ENCODE measurements around the gene SLC9A1. TPM values are rescaled to one million over a fixed set of nuclear protein-coding genes. Genes with fewer than 3 reads are reported as not detected.

Gene SLC9A1
- total RNA-seq, 6 donors from 2014 or later, result 18.1 to 51.4 (median 31.5) TPM

DNA sequence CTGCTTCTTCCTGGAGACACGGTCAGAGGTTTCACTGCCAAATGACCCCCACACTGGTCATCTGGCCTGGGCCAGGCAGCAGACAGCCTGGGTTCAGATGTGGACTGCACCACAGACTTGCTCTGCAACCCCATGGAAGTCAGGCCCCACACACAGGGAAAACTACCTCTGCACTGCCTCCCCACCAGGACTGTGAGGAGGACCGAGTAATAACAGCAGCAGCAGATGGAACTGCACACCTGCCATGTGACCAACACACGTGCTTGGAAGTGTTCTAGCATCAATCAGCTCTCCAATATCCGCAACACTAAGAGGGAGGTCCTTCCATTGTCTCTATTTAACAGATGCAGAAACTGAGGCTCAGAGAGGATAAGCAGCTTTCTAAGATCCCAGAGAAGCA lies 51.4 kb downstream of the SLC9A1 start:
- no peaks in the 10 kb centered on the region for H3K27me3 ChIP-seq
- no peaks in the 10 kb centered on the region for H3K9me3 ChIP-seq
- no peak overlapping the region for H3K4me3 ChIP-seq
- peaks cover 0 to 54% (median 37%) of the 10 kb centered on the region in 4 donors for H3K36me3 ChIP-seq
- TF ChIP-seq CTCF (IDR thresholded peaks at IDR 0.05) (no peak), POLR2A (IDR thresholded peaks at IDR 0.05) (no peak), EP300 (IDR thresholded peaks at IDR 0.05) (no peak), POLR2AphosphoS5 (IDR thresholded peaks at IDR 0.05) (no peak)
- 67 to 85% methylated on average over 3 to 4 of the region's 4 CpGs for WGBS, 2 donors
- DNase-seq (no peak), ATAC-seq (ENCODE audit: low FRiP score in 2 of 2) (no peak)
- H3K27ac ChIP-seq, result no peak overlapping the region
- peaks cover 16 to 25% (median 19%) of the 10 kb centered on the region in 4 donors for H3K4me1 ChIP-seq

- peak; percentile 65 to 73 for ATAC-seq (ENCODE audit: low FRiP score in 2 of 2)
- Histone ChIP-seq H3K4me3 (no peak overlapping the region), H3K27ac (no peak overlapping the region), H3K27me3 (no peaks in the 10 kb centered on the region), H3K4me1 (peaks cover 21 to 31% (median 25%) of the 10 kb centered on the region in 4 donors), H3K36me3 (peaks cover 0 to 54% (median 37%) of the 10 kb centered on the region in 4 donors), H3K9me3 (no peaks in the 10 kb centered on the region)
- no peak for TF ChIP-seq EP300 (IDR thresholded peaks at IDR 0.05)
- no peak for TF ChIP-seq POLR2A (IDR thresholded peaks at IDR 0.05)
- TF ChIP-seq CTCF (IDR thresholded peaks at IDR 0.05), result peak; percentile 98 to 99 (median 98)
- TF ChIP-seq POLR2AphosphoS5 (IDR thresholded peaks at IDR 0.05), result no peak
- WGBS, 2 donors, result 46 to 57% methylated on average over 10 to 11 of the region's 15 CpGs
- peak; percentile 85 to 93 for DNase-seq
Measured at GRCh38 chr1:27102707-27103468, 52.0 kb downstream of the SLC9A1 start.

DNA sequence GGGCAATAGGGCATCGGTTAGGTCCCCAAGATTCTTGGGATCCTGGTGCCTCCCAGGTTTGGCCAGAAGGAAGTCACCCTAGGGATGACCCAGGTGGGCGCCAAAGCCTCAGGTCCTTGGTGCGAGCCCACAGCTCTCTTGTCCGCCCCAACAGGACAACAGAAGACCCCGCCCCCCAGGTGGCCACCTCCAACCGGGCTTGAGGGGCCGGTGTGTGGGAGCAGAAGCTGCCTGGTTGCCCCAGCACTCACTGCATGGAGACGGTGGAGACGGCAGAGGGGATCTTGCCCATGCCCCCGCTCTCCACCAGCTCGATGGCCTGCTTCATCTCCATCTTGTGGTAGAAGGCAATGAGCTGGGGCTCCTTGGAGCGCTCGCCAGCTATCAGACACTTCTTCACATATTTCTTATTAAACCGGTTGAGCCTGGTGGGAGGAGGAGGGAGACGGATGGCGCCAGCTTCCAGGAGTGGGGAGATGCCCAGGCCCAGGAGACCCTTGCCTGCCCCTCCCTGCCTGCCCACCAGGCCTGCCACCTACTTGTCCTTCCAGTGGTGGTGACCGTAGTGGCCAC lies 52.7 kb downstream of the SLC9A1 start:
- peaks cover 0 to 51% (median 37%) of the 10 kb centered on the region in 4 donors for H3K36me3 ChIP-seq
- H3K4me1 ChIP-seq, result peaks cover 24 to 36% (median 30%) of the 10 kb centered on the region in 4 donors
- no peak overlapping the region for H3K4me3 ChIP-seq
- TF ChIP-seq CTCF (IDR thresholded peaks at IDR 0.05) (no peak), POLR2AphosphoS5 (IDR thresholded peaks at IDR 0.05) (no peak), POLR2A (IDR thresholded peaks at IDR 0.05) (no peak), EP300 (IDR thresholded peaks at IDR 0.05) (no peak)
- 81 to 87% methylated on average over 11 to 17 of the region's 17 CpGs for WGBS, 2 donors
- no peak overlapping the region for H3K27ac ChIP-seq
- ATAC-seq (ENCODE audit: low FRiP score in 2 of 2) (no peak), DNase-seq (no peak)
- no peaks in the 10 kb centered on the region for H3K9me3 ChIP-seq
- no peaks in the 10 kb centered on the region for H3K27me3 ChIP-seq

DNA sequence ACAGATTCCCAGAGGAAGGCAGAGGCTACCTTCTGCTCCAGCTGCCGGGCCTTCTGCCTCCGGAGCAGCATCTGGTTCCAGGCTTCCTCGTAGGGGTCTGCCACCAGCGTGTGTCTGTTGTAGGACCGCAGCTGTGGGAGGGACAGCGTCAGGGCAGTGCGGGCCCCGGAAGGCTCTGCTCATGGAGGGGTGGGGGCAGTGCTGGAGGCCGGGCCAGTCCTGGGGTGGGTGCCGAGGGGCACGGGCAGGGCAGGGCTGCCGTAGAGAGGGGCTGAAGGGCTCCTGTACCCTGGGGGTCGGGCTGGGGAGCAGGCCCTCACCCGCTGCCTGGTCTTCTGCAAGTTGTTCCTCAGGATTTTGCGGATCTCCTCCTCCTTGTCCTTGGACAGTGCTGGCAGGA lies 53.2 kb downstream of the SLC9A1 start:
- DNase-seq (no peak), ATAC-seq (ENCODE audit: low FRiP score in 2 of 2) (no peak)
- TF ChIP-seq POLR2A (IDR thresholded peaks at IDR 0.05) (no peak), EP300 (IDR thresholded peaks at IDR 0.05) (no peak), POLR2AphosphoS5 (IDR thresholded peaks at IDR 0.05) (no peak), CTCF (IDR thresholded peaks at IDR 0.05) (no peak)
- H3K36me3 ChIP-seq, result peaks cover 0 to 48% (median 35%) of the 10 kb centered on the region in 4 donors
- no peak overlapping the region for H3K4me3 ChIP-seq
- no peaks in the 10 kb centered on the region for H3K9me3 ChIP-seq
- no peak overlapping the region for H3K27ac ChIP-seq
- H3K27me3 ChIP-seq, result no peaks in the 10 kb centered on the region
- 97 to 99% methylated on average over 7 to 13 of the region's 15 CpGs for WGBS, 2 donors
- H3K4me1 ChIP-seq, result peaks cover 24 to 37% (median 31%) of the 10 kb centered on the region in 4 donors

All from upper lobe of left lung (tissue), 6 donors.